Prostate gland (tissue), 2 donors: ENCODE results near the gene RNF41. TPM values are rescaled to one million over a fixed set of nuclear protein-coding genes. Genes with fewer than 3 reads are reported as not detected.

Source experiments
- DNase-seq: peaks from one replicate; pipeline ENCODE4 v3.0.0-alpha.2; 2019; ENCODE audit warnings: low spot score
- H3K27ac ChIP-seq, 2 donors: fragments of 200-600 bp; sonication (generic); 2 replicates each; pipeline ENCODE4 v1.5.1; 2017 to 2019
- H3K27me3 ChIP-seq: fragments of 200-600 bp; sonication (generic); replicated peaks from 2 replicates; pipeline ENCODE4 v1.5.1; 2019; ENCODE audit not compliant: insufficient read depth
- H3K36me3 ChIP-seq, 2 donors: fragments of 200-600 bp; sonication (generic); 1 replicate in 1 of 2; 2 replicates in 1 of 2; pipeline versions ENCODE4 v1.5.1 to v1.8.1; 2017 to 2019
- H3K4me1 ChIP-seq: fragments of 200-600 bp; sonication (generic); replicated peaks from 2 replicates; pipeline ENCODE4 v1.5.1; 2019
- H3K4me3 ChIP-seq, 2 donors: fragments of 200-600 bp; sonication (generic); 2 replicates each; pipeline ENCODE4 v1.5.1; 2017 to 2019
- H3K9me3 ChIP-seq: fragments of 200-600 bp; sonication (generic); 2 replicates; pipeline ENCODE4 v1.5.1; 2017
- CTCF ChIP-seq, 4 experiments: fragments of 200-600 bp in 2 of 4; fragments of 450-650 bp in 2 of 4; sonication (generic) in 2 of 4; IDR thresholded peaks; 1 replicate in 3 of 4; 2 replicates in 1 of 4; pipeline ENCODE4 v1.5.1; 2016 to 2019; ENCODE audit warnings: antibody characterized with exemption in 4 of 4, mild to moderate bottlenecking in 2 of 4, moderate library complexity in 2 of 4
- POLR2A ChIP-seq: fragments of 450-650 bp; IDR thresholded peaks from one replicate; pipeline ENCODE4 v1.6.1; 2016; ENCODE audit warnings: antibody characterized with exemption, mild to moderate bottlenecking
- POLR2AphosphoS5 ChIP-seq: sonication (generic); formaldehyde crosslinking; IDR thresholded peaks from one replicate; pipeline ENCODE4 v1.6.1; 2017; ENCODE audit warnings: antibody characterized with exemption
- WGBS: methylation state at CpG from one replicate; pipeline ENCODE4 v1.1.5; 2018; 5-methylcytosine and 5-hydroxymethylcytosine counted together
- intact Hi-C: fragments of 100-400 bp; cut with DNase I; formaldehyde crosslinking; loops from one replicate; pipeline ENCODE4 v1.14.2; 2022
- total RNA-seq, 2 donors: library from RNA; depleted of rRNA; stranded (reverse); fragments of >200 nt; gene quantifications; one replicate each; pipeline ENCODE4 v1.1.0, GENCODE V29; 2016

RNF41 gene
- total RNA-seq, 2 donors from 2014 or later, result 74.4 to 90.4 TPM

- Histone ChIP-seq H3K9me3 (no peaks in the 10 kb centered on the region), H3K4me3 (no peak overlapping the region), H3K27me3 (no peaks in the 10 kb centered on the region), H3K36me3 (no peaks in the 10 kb centered on the region), H3K4me1 (peaks cover 5% of the 10 kb centered on the region), H3K27ac (no peak overlapping the region)
- intact Hi-C loops, result no loop called here
- TF ChIP-seq POLR2A (no peak), POLR2AphosphoS5 (no peak), CTCF (IDR thresholded peaks at IDR 0.05) (no peak)
- no peak for DNase-seq
- 87% methylated on average over 5 of the region's 5 CpGs for WGBS
Observed at GRCh38 chr12:56261503-56262232, 39.9 kb upstream of the RNF41 start.

GRCh38 chr12:56260921-56261320 lies 39.2 kb upstream of the RNF41 start:
- WGBS, result 86% methylated on average over 3 of the region's 3 CpGs
- intact Hi-C loops, result no loop called here
- no peak for TF ChIP-seq CTCF (IDR thresholded peaks at IDR 0.05)
- TF ChIP-seq POLR2A, result no peak
- TF ChIP-seq POLR2AphosphoS5, result no peak
- Histone ChIP-seq H3K4me3 (no peak overlapping the region), H3K27me3 (no peaks in the 10 kb centered on the region), H3K36me3 (no peaks in the 10 kb centered on the region), H3K27ac (no peak overlapping the region), H3K9me3 (no peaks in the 10 kb centered on the region), H3K4me1 (peaks cover 6% of the 10 kb centered on the region)
- no peak for DNase-seq

GRCh38 chr12:56260380-56260779 lies 38.7 kb upstream of the RNF41 start:
- Histone ChIP-seq H3K4me3 (no peak overlapping the region), H3K27ac (no peak overlapping the region), H3K9me3 (no peaks in the 10 kb centered on the region), H3K36me3 (no peaks in the 10 kb centered on the region), H3K4me1 (peaks cover 6% of the 10 kb centered on the region), H3K27me3 (no peaks in the 10 kb centered on the region)
- no peak for DNase-seq
- WGBS, result 84% methylated on average over 8 of the region's 8 CpGs
- intact Hi-C loops, result no loop called here
- TF ChIP-seq POLR2A (no peak), POLR2AphosphoS5 (no peak), CTCF (IDR thresholded peaks at IDR 0.05) (no peak)

- no peak for DNase-seq
- no peaks in the 10 kb centered on the region for H3K27me3 ChIP-seq
- H3K9me3 ChIP-seq, result no peaks in the 10 kb centered on the region
- TF ChIP-seq CTCF (IDR thresholded peaks at IDR 0.05) (no peak), POLR2AphosphoS5 (no peak), POLR2A (no peak)
- H3K36me3 ChIP-seq, result peaks cover 0 to 8% of the 10 kb centered on the region in 2 donors
- H3K27ac ChIP-seq, result peak overlapping the region; percentile 89 to 90
- intact Hi-C loops, result no loop called here
- WGBS, result 9% methylated on average over 9 of the region's 9 CpGs
- peaks cover 6% of the 10 kb centered on the region for H3K4me1 ChIP-seq
- H3K4me3 ChIP-seq, result peak overlapping the region; percentile 72 to 83
Observed at GRCh38 chr12:56258820-56259183, 37.1 kb upstream of the RNF41 start.
